Stimulated activated naive CD8-positive, alpha-beta T cell treated with anti-CD3 and anti-CD28 coated beads, Interleukin-15, Interleukin-2, amounts not matched to agents 100 ng/mL and 50 ng/mL, for 24 hours (primary cell): ENCODE results near the gene PI4KA.

Experiments used
- H3K27ac Mint-ChIP-seq: one replicate; pipeline ENCODE4 v1.8.0; 2021; ENCODE audit warnings: mild to moderate bottlenecking, mixed read lengths
- H3K27me3 Mint-ChIP-seq: one replicate; pipeline ENCODE4 v1.8.0; 2021; ENCODE audit warnings: mixed read lengths
- H3K36me3 Mint-ChIP-seq: one replicate; pipeline ENCODE4 v1.8.0; 2021; ENCODE audit warnings: low read depth, mixed read lengths
- H3K4me1 Mint-ChIP-seq: one replicate; pipeline ENCODE4 v1.8.0; 2021; ENCODE audit warnings: low read depth, mixed read lengths
- H3K4me3 Mint-ChIP-seq: one replicate; pipeline ENCODE4 v1.8.0; 2021; ENCODE audit warnings: mild to moderate bottlenecking, mixed read lengths
- H3K9me3 Mint-ChIP-seq: one replicate; pipeline ENCODE4 v1.8.0; 2021; ENCODE audit warnings: mixed read lengths

PI4KA gene

DNA sequence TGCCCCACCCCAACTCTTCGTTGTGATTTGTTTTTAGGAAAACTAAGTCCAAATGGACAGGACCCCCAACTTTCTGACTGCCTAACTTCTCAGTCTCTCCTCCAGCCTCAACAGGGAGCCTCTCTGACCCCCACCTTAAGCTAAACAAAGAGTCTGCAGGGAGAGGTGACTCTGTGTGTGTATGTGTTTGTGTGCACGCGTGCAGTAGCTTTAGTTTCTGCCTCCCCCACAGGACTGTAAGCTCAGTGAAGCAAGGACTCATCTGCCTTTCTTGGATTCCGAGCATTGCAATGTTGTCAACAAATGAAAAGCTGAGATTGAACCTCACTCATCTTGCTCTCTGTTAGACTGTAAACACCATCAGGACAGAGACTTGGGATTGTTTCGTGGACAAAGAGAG, 8.1 kb upstream of the PI4KA start:
- Mint-ChIP-seq H3K27ac (no peak overlapping the region), H3K4me1 (peaks cover 12% of the 10 kb centered on the region), H3K27me3 (no peaks in the 10 kb centered on the region), H3K36me3 (peaks cover 12% of the 10 kb centered on the region), H3K4me3 (no peak overlapping the region), H3K9me3 (no peaks in the 10 kb centered on the region)

DNA sequence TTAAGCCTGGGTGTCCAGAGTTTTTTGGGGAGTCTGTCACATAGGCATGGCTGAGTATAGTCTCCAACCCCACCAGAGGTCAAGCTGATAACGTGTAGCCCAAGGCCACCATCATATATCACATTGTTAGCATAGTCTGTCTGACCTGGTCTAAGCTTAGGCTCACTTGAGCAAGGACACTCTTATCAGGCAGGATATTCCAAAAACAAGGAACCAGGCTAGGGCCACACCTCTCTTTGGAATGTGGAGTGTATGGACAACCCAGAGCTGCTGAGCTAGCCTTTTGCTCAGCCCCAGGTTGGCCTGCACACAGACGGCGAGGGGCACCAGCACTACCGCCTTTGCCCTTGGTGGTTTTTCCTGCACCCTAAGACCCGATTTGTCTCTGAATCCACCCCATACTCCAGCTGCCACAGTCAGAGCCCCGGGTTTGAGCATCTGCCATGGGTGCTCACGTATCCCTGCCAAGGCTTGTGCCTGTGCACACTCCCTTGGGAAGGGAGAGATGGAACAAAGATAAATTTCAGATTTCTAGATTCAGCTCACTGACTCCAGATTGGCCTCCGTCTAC, 7.3 kb upstream of the PI4KA start:
- peaks cover 12% of the 10 kb centered on the region for H3K36me3 Mint-ChIP-seq
- H3K4me1 Mint-ChIP-seq = peaks cover 17% of the 10 kb centered on the region
- no peaks in the 10 kb centered on the region for H3K9me3 Mint-ChIP-seq
- no peak overlapping the region for H3K4me3 Mint-ChIP-seq
- H3K27me3 Mint-ChIP-seq = no peaks in the 10 kb centered on the region
- no peak overlapping the region for H3K27ac Mint-ChIP-seq

DNA sequence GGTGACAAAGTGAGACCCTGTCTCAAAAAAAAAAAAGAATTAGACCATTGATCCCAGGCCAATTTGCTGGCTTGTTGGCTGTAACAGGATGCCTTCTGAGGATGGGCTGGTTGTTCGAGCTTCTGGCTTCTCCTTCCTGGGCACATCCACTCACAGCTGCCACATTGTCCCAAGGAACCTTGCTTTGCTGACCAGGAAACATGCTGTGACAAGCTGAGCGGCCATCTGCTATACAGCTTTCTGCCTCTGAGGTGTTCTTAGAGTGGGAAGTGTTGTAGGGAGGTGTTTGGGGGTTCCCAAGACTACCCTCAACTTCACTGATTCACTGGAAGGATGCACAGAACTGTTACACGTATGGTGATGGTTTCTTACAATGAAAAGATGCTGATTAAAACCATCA, 6.7 kb upstream of the PI4KA start:
- Mint-ChIP-seq H3K9me3 (no peaks in the 10 kb centered on the region), H3K27ac (no peak overlapping the region)

DNA sequence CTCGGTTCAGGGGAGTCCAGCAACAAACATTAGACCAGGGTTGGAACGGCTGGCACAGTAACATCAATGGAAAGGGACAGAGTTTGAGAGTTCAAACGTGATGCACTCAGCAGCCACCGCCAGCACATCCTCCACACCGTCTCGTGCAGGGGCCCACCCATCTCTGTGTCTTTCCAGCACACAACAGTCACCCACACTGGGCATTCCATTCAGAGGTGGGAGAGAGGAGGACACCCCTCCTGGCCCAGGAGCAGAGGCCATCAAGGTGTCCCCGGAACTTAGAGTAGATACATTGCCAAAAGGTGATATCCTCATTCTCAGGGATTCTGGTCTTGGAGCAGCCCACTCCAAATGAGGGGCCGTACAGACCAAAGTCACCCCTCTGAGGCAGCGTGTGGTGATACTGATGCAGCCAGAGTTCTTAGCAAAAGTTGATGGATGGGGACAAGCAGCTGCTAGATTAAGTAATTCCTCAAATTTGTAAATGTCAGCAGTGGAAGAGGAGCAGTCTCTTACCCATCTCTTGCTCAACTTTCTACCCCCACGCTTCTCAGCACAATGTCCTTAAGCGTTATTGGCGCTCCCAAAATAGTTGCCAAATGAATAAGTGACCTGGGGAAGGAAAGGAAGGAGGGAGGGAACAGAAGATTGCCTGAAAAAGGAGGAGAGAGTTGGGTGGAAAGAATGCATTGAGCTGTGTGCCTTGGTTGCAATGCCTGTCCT, 5.7 kb upstream of the PI4KA start:
- Mint-ChIP-seq H3K27me3 (no peaks in the 10 kb centered on the region), H3K27ac (no peak overlapping the region), H3K4me1 (peaks cover 30% of the 10 kb centered on the region), H3K36me3 (peaks cover 12% of the 10 kb centered on the region), H3K9me3 (no peaks in the 10 kb centered on the region), H3K4me3 (no peak overlapping the region)

More for the DNA sequence above, 6.7 kb upstream of the PI4KA start:
- H3K4me1 Mint-ChIP-seq = peaks cover 23% of the 10 kb centered on the region
- H3K27me3 Mint-ChIP-seq = no peaks in the 10 kb centered on the region
- H3K36me3 Mint-ChIP-seq = peaks cover 12% of the 10 kb centered on the region
- no peak overlapping the region for H3K4me3 Mint-ChIP-seq

DNA sequence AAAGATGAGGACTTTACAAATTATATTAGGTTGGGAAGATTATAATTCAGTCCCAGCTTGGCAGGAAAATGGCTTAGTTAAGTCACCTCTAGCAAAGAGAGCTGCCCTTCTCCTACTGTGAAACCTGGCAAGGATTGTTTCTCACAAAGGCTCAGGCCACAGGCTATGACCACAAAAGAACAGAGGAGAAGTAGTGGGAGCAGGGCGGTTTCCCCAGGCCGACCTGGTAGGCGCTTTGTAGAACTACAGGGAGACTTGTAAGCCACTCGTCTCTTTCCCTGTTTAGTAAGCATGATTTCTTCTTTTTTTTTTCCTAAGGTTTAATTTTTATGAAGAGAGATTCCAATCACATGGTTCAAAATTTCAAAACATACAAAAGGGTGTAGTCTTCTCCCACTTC, 4.8 kb upstream of the PI4KA start:
- H3K36me3 Mint-ChIP-seq = peaks cover 8% of the 10 kb centered on the region
- no peak overlapping the region for H3K27ac Mint-ChIP-seq
- no peaks in the 10 kb centered on the region for H3K9me3 Mint-ChIP-seq
- H3K4me3 Mint-ChIP-seq = no peak overlapping the region
- H3K4me1 Mint-ChIP-seq = peaks cover 31% of the 10 kb centered on the region
- H3K27me3 Mint-ChIP-seq = no peaks in the 10 kb centered on the region

DNA sequence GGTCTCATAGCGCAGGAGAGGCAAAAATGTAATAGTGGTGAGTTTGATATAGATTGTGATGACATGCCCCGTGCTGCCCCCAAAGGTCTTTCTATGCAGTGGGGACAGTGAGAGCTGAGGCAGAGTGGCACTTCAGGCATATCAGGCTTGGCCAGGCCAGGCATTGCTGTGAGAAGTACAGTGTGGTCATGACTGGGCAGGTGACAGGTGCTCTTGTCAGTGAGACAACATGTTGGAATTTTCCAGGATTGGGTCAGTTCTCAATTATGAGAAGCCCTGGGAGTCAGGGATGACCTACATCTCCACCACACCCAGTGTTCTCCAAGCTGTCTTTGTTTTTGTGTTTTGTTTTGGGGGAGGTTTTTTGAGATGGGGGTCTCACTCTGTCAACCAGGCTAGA, 3.9 kb upstream of the PI4KA start:
- Mint-ChIP-seq H3K4me1 (peaks cover 36% of the 10 kb centered on the region), H3K27me3 (no peaks in the 10 kb centered on the region), H3K36me3 (peaks cover 8% of the 10 kb centered on the region), H3K9me3 (no peaks in the 10 kb centered on the region), H3K27ac (no peak overlapping the region), H3K4me3 (no peak overlapping the region)

DNA sequence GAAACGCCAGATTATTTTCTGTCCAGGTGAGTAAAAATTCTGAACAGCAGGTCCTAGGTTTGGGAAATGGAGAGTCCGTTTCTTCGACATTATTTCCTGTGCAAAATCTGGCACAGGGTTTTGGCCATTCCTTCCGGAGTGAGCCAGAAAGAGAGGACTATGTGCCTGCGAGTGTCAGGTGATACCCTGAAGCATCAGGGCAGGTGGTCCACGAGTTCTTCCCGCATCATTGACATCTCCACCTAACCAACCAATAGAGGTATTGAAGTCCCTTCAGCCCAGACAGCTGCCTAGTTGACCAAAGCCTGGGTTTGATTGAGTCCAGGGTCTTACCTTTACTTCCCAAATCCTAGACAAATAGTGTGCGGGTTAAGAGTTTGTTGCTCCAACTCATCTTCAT, 1.0 kb upstream of the PI4KA start:
- Mint-ChIP-seq H3K9me3 (no peaks in the 10 kb centered on the region), H3K27me3 (no peaks in the 10 kb centered on the region), H3K4me3 (peak overlapping the region; percentile 87), H3K4me1 (peaks cover 48% of the 10 kb centered on the region), H3K36me3 (peaks cover 8% of the 10 kb centered on the region), H3K27ac (peak overlapping the region; percentile 77)

DNA sequence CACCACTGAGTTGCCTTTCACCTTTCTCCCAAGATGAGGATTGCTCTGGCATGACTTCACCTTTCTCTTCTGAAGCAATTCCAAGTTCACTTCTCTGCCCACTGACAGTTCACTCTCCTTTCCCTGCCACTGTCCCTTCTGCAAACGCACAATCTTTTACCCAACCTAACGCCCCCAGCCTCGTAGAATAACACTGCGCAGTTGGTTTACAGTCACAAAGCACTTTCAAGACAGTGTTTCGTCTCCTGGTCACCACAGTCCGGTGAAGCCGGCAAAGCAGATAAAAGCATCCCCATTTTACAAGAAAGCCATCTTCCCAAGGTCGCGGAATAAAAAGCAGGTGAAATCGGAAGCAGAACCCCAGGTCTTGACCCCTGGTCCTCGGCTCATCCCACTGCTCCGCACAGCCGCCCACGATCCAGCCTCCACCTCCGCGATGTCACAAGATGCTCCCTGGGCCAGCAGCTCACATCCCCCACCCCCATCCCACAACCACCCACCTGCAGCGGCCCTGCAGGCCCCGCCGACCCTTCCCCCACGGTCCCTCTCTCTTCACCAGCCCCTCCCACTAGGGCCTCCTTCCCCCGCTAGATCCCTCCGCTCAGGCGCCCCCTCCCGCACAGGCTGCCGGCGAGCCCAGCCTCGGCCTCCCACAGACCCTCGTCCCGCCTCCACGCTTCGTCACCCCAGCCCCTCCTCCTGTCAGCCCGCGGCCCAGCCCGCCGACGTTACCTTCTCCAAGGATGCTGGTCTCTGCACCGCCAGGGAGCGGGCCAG, 585 bp downstream of the PI4KA start:
- Mint-ChIP-seq H3K36me3 (peaks cover 1% of the 10 kb centered on the region), H3K27me3 (no peaks in the 10 kb centered on the region), H3K27ac (peak overlapping the region; percentile 51), H3K9me3 (no peaks in the 10 kb centered on the region), H3K4me3 (peak overlapping the region; percentile 88), H3K4me1 (peaks cover 56% of the 10 kb centered on the region)

DNA sequence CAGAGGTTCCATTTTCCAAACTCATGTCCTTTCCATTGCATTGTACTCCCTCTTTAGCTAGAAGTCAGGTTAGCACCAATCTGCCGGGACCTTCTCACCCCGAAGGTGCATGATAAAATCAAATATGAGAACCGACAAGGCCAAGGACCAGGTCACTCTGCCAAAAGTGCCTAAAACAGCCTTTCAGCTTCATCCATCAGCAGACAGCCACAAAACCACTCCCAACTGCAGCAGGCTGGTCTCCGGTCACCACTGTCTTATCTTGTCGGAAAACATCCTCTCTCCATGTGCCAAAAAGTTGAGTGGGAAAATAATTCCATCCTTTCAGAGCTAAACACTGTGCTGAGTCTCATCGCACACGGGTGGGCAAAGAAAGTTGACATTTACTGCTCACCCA, 1.4 kb downstream of the PI4KA start:
- peaks cover 61% of the 10 kb centered on the region for H3K4me1 Mint-ChIP-seq
- H3K4me3 Mint-ChIP-seq = peak overlapping the region; percentile 88

DNA sequence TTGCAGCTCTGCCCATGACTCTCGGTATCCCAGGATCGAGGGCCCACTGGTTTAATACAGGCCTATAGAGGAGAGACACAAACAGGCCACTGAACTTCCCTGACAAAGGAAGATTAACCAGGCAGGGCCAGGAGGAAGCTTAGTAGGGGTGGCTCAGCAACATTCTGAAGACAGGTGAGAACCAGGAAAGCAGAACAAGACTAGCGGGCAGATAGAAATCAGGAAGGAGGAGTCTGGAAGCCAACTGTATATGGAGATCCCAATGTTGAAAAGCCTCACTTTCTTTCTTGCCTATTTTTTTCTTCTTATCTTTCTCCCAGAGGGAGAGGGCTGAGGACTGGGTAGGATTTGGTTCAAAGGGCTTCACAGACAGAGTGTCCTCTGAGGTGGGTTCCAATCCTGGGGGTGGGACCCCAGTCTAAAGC, 5.4 kb downstream of the PI4KA start:
- peaks cover 58% of the 10 kb centered on the region for H3K4me1 Mint-ChIP-seq
- H3K27me3 Mint-ChIP-seq = no peaks in the 10 kb centered on the region
- H3K36me3 Mint-ChIP-seq = no peaks in the 10 kb centered on the region
- no peak overlapping the region for H3K27ac Mint-ChIP-seq
- no peaks in the 10 kb centered on the region for H3K9me3 Mint-ChIP-seq
- H3K4me3 Mint-ChIP-seq = no peak overlapping the region

More for the DNA sequence above, 1.4 kb downstream of the PI4KA start:
- Mint-ChIP-seq H3K27me3 (no peaks in the 10 kb centered on the region), H3K27ac (peak overlapping the region; percentile 51), H3K36me3 (no peaks in the 10 kb centered on the region), H3K9me3 (no peaks in the 10 kb centered on the region)

DNA sequence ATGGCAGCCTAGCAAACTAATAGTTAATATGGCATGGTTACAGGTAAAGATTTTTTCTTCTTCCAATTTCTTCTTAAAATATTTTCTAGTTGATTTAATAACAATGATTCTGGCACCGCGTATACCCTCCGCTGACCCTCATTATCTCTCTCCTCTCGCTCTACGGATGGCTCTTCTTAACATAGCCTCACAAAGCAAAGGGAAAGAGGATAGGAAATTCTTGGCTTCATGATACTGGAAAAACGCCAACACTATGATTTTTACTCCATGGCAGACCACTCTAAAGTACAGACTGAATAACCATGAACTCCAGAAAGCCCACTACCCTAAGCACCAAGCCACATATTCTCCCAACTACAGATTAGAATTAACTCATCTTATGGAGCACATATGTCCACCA, 6.1 kb downstream of the PI4KA start:
- no peak overlapping the region for H3K4me3 Mint-ChIP-seq
- no peaks in the 10 kb centered on the region for H3K9me3 Mint-ChIP-seq
- H3K27me3 Mint-ChIP-seq = no peaks in the 10 kb centered on the region
- peaks cover 58% of the 10 kb centered on the region for H3K4me1 Mint-ChIP-seq
- no peaks in the 10 kb centered on the region for H3K36me3 Mint-ChIP-seq
- H3K27ac Mint-ChIP-seq = no peak overlapping the region

DNA sequence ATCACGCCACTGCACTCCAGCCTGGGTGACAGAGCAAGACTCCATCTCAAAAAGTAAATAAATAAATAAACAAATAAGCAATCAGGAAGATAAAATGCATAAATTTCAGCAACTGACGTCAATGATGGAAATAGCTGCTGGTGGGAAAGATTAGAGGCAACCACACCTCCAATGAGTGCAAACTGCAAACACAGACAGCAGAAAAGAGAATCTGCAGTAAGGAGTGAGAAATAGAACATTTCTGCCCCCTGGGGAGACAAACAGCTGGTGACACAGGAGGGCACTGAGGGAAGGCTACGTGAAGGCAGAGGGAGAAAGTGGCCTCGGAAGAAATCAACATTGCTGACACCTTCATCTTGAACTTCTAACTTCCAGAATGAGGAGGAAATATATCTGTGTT, 6.5 kb downstream of the PI4KA start:
- peaks cover 54% of the 10 kb centered on the region for H3K4me1 Mint-ChIP-seq
- no peaks in the 10 kb centered on the region for H3K9me3 Mint-ChIP-seq
- no peak overlapping the region for H3K4me3 Mint-ChIP-seq
- no peaks in the 10 kb centered on the region for H3K36me3 Mint-ChIP-seq
- peak overlapping the region; percentile 45 for H3K27ac Mint-ChIP-seq
- no peaks in the 10 kb centered on the region for H3K27me3 Mint-ChIP-seq

DNA sequence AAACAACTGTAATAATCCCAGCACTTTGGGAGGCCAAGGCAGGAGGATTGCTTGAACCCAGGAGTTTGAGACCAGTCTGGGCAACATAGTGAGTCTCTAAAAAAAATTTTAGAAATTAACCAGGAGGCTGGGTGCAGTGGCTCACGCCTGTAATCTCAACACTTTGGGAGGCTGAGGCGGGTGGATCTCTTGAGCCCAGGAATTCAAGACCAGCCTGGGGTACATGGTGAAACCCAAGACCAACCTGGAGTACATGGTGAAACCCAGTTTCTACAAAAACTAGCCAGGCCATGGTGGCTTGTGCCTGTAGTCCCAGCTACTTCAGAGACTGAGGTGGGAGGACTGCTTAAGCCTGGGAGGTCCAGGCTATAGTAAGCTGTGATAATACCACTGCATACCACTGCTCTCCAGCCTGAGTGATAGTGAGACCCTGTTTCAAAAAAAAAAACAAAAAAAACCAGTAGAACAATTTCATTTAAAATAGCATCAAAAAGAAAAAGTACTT, 11.2 kb downstream of the PI4KA start:
- Mint-ChIP-seq H3K4me1 (peaks cover 36% of the 10 kb centered on the region), H3K9me3 (no peaks in the 10 kb centered on the region), H3K27me3 (no peaks in the 10 kb centered on the region), H3K36me3 (no peaks in the 10 kb centered on the region), H3K27ac (no peak overlapping the region), H3K4me3 (no peak overlapping the region)

DNA sequence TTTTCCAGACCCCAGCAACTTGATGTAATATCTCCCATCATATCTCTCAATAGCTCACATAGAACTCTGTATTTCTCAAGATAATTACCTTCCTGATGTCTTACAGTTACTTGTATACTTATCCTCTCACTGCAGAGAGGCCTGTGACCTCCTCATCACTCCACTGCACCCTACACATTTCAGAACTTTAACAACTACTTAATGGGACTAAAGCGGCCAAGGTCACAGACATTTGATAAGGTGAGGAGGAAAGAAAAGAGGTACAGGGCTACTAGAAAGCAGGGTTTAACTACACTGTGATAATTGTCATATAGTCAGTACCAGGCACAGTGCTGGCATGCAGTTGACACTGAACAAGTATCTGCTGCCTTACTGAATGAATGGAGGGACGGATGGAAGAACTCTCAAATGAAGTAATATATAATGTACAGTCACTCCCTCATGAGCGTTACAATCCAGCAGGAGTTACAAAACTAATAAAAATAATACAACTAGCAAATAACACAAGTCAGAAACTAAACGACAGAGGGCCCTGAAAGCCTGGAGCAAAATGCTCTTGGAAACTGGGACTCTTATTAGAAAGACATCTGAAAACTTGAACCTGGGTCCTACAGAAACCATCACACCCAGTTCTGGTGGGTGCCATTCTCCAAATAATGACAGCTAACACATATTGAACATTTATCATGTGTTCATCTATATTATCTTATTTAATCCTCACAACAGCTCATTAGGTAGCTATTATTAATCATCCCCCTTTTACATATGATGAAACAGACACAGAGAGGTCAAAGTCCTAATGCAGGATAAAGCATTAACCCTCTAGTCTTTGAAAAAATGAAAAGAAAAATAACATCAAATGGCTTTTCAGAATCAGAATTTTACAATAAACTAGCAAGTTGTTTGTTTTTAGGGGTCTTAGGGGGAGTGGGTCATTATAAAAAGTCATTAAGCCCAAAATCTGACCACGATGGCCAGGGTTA, 14.3 kb downstream of the PI4KA start:
- Mint-ChIP-seq H3K27me3 (no peaks in the 10 kb centered on the region), H3K4me3 (no peak overlapping the region), H3K27ac (no peak overlapping the region), H3K9me3 (no peaks in the 10 kb centered on the region), H3K4me1 (peaks cover 48% of the 10 kb centered on the region), H3K36me3 (no peaks in the 10 kb centered on the region)
